HG03175 (cell line): ENCODE data around the gene MYPN.

Experiments used
- ATAC-seq: cut with Tn5 transposase; IDR thresholded peaks from one replicate; pipeline ENCODE4 v1.9.1; 2021; ENCODE audit warnings: mild to moderate bottlenecking, moderate library complexity; ENCODE audit not compliant: unreplicated experiment

MYPN gene

DNA sequence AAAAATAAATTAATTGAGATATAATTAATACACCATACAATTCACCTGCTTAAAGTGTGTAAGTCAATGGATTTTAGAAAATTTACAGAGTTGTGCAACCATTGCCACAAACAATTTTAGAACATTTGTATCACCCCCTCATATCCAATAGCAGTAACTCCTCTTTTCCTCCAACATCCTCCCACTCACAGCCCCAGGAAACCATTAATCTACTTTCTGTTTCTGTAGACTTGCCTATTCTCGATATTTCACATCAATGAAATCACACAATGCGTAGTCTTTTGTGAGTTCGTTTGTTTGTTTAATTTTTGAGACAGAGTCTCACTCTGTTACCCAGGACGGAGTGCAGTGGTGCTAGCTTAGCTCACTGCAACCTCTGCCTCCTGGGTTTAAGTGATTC is 20.5 kb upstream of the MYPN start:
- ATAC-seq, result no peak

DNA sequence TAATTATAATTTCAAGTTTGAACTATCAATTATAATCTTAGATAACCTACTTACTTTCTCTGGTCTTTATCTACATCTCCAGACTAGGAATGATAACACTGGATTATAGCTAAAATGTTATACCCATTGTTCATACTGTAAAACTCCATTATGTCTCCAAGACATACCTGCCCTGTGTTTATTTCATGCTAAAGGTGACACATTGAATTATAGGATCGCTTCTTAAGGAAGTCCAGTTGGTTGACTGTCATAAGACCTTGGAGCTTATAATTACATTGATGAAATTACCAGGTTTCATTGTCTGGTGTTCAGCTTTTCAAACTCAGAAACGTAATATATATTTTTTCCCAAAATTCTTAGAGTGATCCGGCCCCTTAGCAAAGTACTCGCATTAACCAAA is 18.7 kb upstream of the MYPN start:
- ATAC-seq, result no peak

DNA sequence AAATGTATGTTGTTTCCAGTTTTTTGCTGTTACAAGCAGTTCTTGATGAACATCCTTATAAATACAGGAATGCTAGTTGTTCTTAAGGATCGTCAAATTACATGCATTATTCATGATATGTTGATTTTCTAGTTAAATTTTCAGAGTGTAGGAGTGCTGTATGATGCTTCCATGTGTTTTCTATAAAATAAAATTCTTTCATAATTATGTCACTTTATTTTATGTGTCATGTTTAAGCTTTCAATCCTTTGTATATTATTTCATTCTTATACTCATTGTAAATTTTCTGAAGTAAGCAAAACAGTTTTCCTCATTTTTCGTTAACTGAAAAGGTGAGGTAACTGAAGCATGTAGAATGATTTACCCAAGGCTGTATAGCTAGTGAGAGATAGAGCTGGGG is 16.8 kb upstream of the MYPN start:
- no peak for ATAC-seq

DNA sequence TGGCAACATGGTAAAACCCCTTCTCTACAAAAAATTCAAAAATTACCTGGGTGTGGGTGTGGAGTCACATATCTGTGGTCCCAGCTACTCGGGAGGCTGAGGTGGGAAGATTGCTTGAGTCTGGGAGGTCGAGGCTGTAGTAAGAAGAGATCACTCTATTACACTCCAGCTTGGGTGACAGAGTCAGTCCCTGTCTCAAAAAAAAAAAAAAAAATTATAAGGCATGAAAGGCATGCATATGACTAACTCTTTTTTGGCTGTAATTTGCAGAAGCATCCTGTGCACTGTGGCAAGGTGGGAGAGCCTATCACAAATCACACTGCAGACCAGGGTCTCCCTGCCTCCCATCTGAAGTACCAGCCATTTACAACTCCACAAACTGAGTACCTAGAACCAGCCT is 14.1 kb upstream of the MYPN start:
- no peak for ATAC-seq

DNA sequence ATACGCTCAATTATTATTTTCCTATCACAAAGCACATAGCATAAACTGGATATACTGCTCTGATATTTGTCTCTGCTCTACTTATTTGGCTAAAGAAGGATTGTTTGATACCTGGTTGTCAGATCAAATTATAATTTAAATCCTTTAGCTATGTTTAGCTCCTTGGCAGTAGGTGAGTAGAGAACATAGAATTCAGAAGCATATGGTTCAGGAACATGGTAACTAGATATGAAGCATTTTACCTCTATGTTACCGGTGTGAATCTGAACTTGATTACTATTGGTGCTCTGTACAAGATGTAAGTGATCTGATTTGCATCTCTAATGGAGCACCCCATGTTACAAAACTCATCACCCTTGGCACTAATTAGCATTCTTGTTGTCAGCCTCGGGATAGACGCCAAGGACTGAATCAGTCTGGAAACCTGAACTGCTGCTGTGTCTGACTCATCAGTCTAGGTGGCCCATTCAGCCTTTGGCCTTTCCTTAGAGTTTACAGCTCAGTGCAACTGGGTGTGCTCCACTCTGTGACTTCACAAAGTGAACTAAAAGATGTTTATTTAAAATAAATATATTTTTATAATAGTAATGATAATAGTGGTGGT is 12.3 kb upstream of the MYPN start:
- no peak for ATAC-seq

DNA sequence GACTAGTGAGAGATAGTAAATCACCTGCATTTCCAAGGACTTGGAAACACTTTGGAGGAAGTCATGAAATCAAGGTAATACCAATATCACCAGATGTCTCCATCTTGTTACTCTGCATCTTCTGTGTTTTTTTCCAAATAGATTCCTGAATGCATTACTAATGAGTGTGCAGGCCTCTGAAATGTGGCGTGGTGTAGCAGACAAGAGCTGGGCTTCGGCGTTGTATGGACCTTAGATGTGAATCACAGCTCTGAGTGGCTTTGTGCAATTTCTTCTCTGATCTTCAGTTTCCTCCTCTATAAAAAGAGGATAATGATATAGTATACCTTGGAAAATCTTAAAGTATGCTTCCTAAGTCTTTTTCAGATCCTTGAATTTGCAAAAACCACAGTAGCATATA is 9.6 kb upstream of the MYPN start:
- ATAC-seq, result no peak

DNA sequence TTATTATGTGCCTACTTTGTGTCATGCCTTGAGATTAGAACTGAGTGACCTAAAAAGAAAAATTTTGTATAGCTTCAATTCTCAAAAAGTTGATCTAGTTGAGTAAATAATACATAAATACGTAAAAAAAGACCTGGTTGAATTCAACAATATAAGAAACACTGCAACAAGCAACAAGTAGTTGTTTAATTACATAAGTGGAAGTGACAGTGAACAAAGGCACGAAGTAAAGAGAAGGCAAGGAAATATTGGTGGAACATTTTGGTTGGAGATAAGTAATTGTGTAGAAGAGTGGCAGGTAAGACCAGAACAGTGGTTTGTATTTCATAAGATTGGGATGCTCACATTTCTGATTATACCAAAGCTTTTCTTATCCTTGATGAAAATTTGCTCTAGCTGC is 8.2 kb upstream of the MYPN start:
- no peak for ATAC-seq

DNA sequence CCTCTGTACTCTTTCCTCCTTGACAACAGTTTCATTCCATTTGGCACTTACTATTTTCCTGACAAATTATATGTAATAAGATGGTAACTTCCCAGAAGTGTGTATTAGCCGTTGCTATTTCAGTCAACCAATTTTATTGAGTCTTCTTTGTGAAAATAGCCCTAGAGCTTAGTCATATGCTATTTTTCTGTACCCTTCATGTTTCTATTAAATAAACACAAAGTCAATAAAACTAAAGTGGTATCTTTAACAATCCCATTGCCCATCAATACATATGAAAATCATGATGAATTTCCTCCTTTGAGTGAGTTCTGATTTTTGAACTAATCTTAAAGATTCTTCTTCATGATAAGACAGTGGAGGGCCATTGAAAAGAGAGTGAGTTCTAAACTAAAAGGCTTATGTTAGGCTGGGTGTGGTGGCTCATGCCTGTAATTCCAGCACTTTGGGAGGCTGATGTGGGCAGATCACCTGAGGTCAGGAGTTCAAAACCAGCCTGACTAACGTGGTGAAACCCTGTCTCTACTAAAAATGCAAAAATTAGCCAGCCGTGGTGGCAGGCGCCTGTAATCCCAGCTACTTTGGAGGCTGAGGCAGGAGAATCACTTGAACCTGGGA is 5.9 kb upstream of the MYPN start:
- no peak for ATAC-seq

DNA sequence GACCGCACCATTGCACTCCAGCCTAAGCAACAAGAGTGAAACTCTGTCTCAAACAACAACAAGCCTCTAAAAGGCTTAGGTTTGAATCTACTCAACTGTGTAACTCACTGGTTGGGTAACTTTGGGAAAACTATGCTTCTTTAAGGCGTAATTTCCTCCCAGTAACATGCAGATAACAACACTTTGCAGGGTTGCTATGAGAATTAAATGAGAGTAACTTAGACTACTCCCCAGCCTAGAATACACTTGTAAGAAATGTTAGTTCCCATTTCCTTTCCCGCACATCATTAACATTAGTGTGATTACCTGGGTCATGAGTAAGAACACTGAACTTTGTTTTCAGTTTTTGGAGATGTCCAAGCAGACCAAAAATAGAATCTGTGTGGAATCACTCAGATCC is 5.4 kb upstream of the MYPN start:
- ATAC-seq, result no peak

DNA sequence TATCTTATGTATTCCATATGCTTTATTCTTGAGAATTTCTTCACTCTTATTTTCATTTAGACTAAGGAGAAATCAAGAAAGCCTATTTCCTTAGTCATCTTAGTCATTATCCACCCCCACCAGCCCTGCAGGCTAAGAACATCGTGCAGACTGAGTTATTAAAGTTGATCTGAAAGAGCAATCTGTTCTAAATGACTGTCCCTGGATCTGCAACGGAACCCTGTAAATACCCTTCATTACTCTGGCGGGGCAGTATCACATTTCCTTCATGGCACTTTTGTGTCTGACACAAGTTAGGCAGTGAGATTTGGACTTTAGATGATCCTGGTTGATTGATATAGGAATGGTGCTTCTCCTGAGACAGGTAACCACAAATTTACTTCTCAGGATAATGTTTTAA is 3.5 kb upstream of the MYPN start:
- no peak for ATAC-seq

DNA sequence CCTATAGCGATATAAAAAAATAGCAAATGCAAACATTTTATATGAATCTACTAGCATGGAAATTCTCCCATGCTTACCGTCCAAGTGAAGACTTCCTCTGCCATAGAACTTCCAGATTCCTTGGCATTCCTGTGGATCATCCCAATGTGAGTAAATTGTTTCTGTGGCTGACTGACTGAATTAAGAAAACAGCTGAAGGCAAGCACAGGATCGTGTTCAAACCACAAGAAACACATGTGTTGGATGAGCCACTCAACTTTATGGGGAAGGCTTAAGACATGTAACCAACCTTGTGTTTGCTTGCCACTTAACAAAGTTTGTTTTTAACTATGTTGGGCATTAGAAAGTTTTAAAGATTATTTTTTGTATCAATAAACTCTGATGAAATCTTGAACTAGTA is 2.6 kb upstream of the MYPN start:
- ATAC-seq, result no peak

DNA sequence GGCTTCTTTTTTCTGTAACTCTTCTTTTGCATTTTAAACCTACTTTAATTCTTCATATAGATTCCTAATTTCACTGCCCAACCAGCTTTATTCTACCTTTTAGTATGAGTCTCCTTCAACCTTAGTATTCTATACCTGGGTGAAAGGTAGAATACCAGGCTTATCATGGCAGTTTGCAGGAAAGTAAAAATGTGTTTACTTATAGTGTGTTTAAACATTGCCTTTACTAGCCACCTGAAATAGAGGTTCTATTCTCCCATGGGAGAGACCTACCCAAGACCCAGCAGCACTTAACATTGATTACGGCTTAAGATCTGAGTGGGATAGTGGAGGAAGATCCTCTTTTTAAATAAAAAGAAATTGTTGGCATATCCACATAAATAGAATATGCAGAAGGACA is 1.6 kb upstream of the MYPN start:
- ATAC-seq, result no peak

DNA sequence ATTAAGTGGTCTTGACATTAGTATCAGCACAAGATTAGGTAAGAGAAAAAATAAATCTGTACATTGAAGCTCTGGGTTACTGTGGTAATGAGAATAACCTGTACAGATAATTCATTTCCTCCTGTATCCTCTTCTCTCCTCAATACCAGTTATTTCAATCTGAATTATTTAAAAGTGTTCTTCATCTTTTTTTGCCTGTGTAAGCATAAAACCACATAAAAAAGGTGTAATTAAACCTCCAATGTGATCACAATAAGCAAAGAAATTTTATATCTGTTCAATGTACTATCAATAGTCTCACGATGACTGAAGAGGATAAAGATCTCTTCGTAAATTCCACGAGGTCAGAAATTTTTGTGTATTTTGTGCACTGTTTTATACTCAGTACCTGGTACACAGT is 1.2 kb upstream of the MYPN start:
- no peak for ATAC-seq

DNA sequence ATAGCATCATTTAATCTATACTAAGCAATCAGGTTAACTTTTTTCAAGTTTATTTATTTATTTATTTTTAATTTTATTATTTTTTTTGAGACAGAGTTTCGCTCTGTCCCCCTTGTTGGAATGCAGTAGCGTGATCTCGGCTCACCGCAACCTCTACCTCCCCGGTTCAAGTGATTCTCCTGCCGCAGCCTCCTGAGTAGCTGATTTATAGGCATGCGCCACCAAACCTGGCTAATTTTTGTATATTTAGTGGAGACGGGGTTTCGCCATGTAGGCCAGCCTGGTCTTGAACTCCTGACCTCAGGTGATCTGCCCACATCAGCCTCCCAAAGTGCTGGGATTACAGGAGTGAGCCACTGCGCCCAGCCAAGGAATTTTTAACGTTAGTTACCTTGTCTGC is 635 bp upstream of the MYPN start:
- no peak for ATAC-seq

DNA sequence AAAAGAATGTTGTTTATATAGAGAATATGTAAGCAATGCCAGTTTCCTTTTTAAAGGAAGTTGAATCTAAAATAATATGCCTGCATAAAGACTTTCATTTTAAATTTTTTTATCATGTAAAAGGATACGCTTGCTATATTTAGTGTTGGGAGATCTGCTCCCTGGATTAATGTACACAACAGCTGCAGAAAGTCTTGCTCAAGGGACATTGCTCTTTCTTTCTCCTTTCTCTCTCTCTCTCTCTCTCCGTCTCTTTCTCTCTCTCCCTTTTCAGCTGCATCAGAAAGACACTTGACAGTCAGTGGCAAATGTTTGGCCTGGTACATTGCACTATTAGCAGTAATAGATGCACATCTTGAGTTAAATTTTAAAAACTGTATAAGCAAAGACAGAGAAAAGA is 739 bp downstream of the MYPN start:
- no peak for ATAC-seq

DNA sequence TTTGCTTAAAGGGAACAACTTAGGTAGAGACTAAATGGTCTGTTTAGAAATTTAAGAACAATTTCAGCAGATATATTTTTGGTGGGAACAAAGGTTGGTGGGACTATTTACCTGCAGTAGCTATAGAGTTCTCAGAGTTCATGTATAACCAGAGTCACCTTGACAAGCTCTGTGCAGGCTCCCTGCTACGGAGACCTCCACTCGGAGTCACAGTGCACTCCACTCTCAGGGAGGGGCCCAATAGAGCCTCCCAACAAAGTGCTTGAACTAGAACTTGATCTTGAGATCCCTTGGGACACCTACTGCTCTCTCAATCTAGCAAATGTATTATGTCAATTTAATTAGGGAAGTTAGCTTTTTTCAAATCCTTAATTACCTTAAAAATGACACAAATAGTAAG is 2.3 kb downstream of the MYPN start:
- no peak for ATAC-seq

DNA sequence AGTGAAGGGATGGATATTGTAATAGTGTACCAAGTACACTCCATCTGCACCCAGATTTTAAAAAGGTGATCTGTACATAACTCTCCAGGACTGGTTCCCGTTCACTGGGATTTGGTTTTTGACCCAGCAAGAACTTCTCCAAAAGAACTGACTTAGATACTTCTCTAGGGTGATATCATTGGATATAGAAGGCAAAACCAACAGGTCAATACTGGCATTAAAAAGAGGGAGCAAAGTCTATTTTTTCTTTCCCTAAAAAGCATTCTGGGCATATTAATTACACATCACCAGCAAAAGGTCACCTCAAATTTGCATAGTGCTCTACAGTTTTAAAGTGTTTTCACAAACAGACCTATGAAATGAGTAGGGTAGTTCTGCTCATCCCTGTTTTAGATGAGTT is 3.5 kb downstream of the MYPN start:
- no peak for ATAC-seq

DNA sequence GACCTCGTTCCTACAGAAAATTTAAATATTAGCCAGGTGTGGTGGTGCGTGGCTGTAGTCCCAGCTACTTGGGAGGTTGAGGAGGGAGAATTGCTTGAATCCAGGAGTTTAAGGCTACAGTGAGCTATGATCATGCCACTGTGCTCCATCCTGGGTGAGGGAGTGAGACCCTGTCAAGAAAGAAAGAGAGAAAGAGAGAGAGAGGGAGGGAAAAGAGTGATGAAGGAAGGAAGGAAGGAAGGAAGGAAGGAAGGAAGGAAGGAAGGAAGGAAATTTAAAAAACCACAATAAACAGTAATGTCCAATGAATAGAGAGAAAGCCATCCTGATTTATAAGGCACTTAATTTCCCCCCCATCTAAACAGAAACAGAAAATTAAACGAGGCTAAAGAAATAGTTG is 9.4 kb downstream of the MYPN start:
- no peak for ATAC-seq

DNA sequence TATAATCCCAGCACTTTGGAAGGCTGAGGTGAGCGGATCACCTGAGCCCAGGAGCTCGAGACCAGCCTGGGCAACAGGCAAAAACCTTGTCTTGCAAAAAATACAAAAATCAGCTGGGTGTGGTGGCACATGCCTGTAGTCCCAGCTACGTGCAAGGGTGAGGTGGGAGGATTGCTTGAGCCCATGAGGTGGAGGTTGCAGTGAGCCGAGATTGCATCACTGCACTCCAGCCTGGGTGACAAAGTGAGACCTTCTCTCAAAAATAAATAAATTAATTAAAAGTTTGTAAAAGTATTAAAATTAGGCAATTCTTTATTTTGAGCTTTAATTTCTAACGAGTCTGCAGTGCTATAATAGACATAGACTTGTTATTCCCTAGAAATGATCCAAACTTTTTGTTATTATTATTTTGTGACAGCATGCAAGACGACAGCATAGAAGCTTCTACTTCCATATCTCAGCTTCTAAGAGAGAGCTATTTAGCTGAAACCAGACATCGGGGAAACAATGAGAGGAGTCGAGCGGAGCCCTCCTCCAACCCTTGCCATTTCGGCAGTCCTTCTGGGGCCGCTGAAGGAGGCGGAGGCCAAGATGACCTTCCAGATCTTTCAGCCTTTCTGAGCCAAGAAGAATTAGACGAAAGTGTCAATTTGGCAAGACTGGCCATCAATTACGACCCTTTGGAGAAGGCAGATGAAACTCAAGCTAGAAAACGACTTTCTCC is 11.9 kb downstream of the MYPN start:
- ATAC-seq, result no peak

DNA sequence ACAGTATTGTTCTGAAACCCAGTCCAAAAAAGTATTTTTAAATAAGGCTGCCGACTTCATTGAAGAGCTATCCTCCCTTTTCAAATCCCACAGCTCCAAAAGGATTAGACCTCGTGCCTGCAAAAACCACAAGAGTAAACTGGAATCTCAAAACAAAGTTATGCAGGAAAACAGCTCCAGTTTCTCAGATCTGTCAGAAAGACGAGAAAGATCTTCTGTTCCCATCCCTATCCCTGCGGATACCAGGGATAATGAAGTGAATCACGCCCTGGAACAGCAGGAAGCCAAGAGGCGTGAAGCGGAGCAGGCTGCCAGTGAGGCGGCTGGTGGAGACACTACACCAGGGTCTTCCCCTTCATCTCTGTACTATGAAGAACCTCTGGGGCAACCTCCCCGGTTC is 12.6 kb downstream of the MYPN start:
- ATAC-seq, result no peak

DNA sequence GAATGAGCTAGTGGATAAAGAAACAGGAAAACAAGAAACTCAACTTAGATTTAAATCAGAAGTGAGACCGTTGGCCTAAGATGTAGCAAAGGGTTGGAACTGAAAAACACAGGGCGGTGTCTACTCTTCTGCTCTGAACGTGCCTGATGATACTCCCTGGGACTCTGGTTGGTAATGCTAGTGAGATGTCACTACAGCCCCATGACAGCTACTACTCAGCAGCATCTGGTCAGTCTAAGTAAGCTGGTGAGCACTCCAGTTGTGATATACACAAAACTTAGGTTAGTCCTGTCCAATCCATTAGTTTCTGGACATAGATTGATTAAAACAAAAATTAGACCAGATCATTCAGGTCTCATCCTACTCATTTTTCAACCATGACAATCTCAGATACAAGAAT is 15.4 kb downstream of the MYPN start:
- no peak for ATAC-seq

DNA sequence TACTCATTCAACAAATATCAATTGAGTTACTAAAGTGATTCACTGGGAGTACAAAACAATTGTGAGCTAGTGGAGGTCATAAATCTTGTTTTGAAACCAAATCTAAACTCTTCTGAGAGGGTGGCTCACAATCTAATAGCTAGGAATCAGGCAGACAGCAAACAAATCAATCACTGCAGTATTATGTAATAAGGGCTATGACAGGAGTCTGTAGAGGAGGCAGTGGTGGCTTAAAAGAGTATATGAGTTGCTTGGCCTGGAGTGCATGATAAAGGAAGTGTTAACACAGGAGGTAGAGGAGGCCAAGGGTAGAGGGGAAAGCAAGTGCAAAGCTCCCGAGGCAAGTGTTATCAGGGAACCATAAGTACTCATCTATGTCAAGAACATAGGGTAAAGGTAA is 16.5 kb downstream of the MYPN start:
- ATAC-seq, result no peak

DNA sequence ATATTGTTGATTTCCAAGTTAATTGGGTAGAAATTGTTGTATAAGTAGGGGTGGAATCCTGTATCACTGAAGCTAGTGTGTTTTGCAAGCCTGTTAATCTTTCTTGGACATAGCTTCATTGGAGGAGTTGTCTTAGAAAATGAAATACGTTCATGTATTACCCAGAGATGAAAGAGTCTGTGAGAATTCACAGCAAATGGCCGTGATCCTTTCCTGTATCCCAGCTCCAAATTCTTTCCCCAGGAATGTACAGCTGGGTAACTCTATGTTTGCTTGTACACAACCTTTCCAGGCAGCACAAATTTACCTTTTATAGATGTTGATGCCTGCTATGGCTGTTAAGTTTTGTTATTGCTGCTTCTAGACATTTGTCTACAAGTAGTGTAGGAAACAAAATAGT is 18.7 kb downstream of the MYPN start:
- no peak for ATAC-seq
